Measurements from ENCODE around the gene AATK.

- no peak for TF ChIP-seq CTCF (IDR thresholded peaks at IDR 0.05)
- TF ChIP-seq EP300 (IDR thresholded peaks at IDR 0.05): no peak
- no peak for TF ChIP-seq POLR2A (IDR thresholded peaks at IDR 0.05)
- no peak for TF ChIP-seq POLR2AphosphoS5 (IDR thresholded peaks at IDR 0.05)
Observed at GRCh38 chr17:81073967-81074839, 91.8 kb downstream of the AATK start.

Data from upper lobe of left lung (tissue), 4 donors.